OCI-LY7 (cell line): ENCODE results near the gene CHODL. TPM values are rescaled to one million over a fixed set of nuclear protein-coding genes. Genes with fewer than 3 reads are reported as not detected.

Source experiments
- BruUV-seq: library from RNA; stranded (reverse); fragments of 400-500 nt; replicated peaks from 2 replicates; lab custom pipeline; 2021; lab: Mats Ljungman, UMichigan
- CTCF ChIA-PET: fragments of 300-600 bp; sonication (Branson Sonifier 250); formaldehyde crosslinking; loops from one replicate; lab custom pipeline; 2022; ENCODE audit warnings: antibody characterized with exemption; ENCODE audit not compliant: unreplicated experiment; lab: Charles Lee
- POLR2A ChIA-PET: fragments of 300-600 bp; sonication (Branson Sonifier 250); formaldehyde crosslinking; loops from one replicate; lab custom pipeline; 2022; ENCODE audit warnings: antibody characterized with exemption; lab: Charles Lee
- DNase-seq: peaks from one replicate; pipeline ENCODE4 v3.0.0-alpha.2; 2015; ENCODE audit warnings: low spot score
- H2AFZ ChIP-seq: fragments of 200-600 bp; sonication (generic), shearing (Covaris generic); 2 replicates; pipeline ENCODE4 v1.6.1; 2014; ENCODE audit warnings: mild to moderate bottlenecking, antibody characterized with exemption, low read length, moderate library complexity
- H3K27ac ChIP-seq: fragments of 200-600 bp; sonication (generic); 2 replicates; pipeline ENCODE4 v1.5.1; 2014; ENCODE audit warnings: mixed run types, low read depth, mild to moderate bottlenecking, moderate library complexity, low read length, inconsistent platforms; ENCODE audit not compliant: poor library complexity, severe bottlenecking
- H3K36me3 ChIP-seq: fragments of 200-600 bp; sonication (generic); 2 replicates; pipeline ENCODE4 v1.6.1; 2014; ENCODE audit warnings: mild to moderate bottlenecking, antibody characterized with exemption, low read length, moderate library complexity, mixed read lengths; ENCODE audit not compliant: insufficient read depth
- H3K4me1 ChIP-seq: fragments of 200-600 bp; sonication (generic); 2 replicates; pipeline ENCODE4 v1.5.1; 2014; ENCODE audit warnings: mild to moderate bottlenecking, low read length; ENCODE audit not compliant: insufficient read depth, poor library complexity, severe bottlenecking
- H3K4me2 ChIP-seq: fragments of 200-600 bp; sonication (generic); 2 replicates; pipeline ENCODE4 v1.6.1; 2014; ENCODE audit warnings: mild to moderate bottlenecking, low read length
- H3K4me3 ChIP-seq: fragments of 200-600 bp; sonication (generic); 2 replicates; pipeline ENCODE4 v1.5.1; 2014; ENCODE audit warnings: mild to moderate bottlenecking, low read depth, low read length; ENCODE audit not compliant: poor library complexity, severe bottlenecking
- H3K79me2 ChIP-seq: fragments of 200-600 bp; sonication (generic); 2 replicates; pipeline ENCODE4 v1.6.1; 2016; ENCODE audit warnings: low read depth, mild to moderate bottlenecking, low read length, moderate library complexity, mixed read lengths; ENCODE audit not compliant: insufficient read depth
- H3K9me2 ChIP-seq: fragments of 200-600 bp; sonication (generic); 2 replicates; pipeline ENCODE4 v1.6.1; 2016; ENCODE audit warnings: mild to moderate bottlenecking, low read length, mixed read lengths; ENCODE audit not compliant: insufficient read depth
- H3K9me3 ChIP-seq: fragments of 200-600 bp; sonication (generic); 2 replicates; pipeline ENCODE4 v1.6.1; 2014; ENCODE audit warnings: mild to moderate bottlenecking, mixed run types, low read length, mixed read lengths
- H4K20me1 ChIP-seq: fragments of 200-600 bp; sonication (generic); 2 replicates; pipeline ENCODE4 v1.6.1; 2014; ENCODE audit warnings: mild to moderate bottlenecking, antibody characterized with exemption, low read length, moderate library complexity, mixed read lengths; ENCODE audit not compliant: insufficient read depth
- EZH2phosphoT487 ChIP-seq: fragments of 200-600 bp; sonication (generic); IDR thresholded peaks from 2 replicates; pipeline ENCODE4 v1.6.1; 2018; ENCODE audit warnings: low read depth, borderline replicate concordance, mild to moderate bottlenecking, mixed run types, antibody characterized with exemption, low read length, moderate library complexity, mixed read lengths
- intact Hi-C: fragments of 100-400 bp; cut with micrococcal nuclease; formaldehyde crosslinking; loops from one replicate; pipeline ENCODE4 v1.10.0; 2022; ENCODE audit not compliant: unreplicated experiment
- total RNA-seq, 2 experiments: library from RNA; depleted of rRNA in 1 of 2; stranded (reverse); fragments of >200 nt in 1 of 2; shearing (Covaris generic) in 1 of 2; gene quantifications; 2 replicates each; pipeline ENCODE4 v1.2.3, GENCODE V29; 2014 to 2022
- TF ChIP-seq, protein P1 (sequence below): fragments of 200-600 bp; sonication (generic); conservative IDR thresholded peaks from 2 replicates; pipeline ENCODE4 v1.5.1; 2014; ENCODE audit warnings: mild to moderate bottlenecking, antibody characterized with exemption, low read length, moderate library complexity, mixed read lengths

The CHODL gene
- total RNA-seq, 2 experiments from 2014 or later, result not detected

GRCh38 chr21:18253799-18254198 is 9.2 kb downstream of the CHODL start:
- Histone ChIP-seq H3K4me3 (no peak overlapping the region), H3K9me3 (no peaks in the 10 kb centered on the region), H4K20me1 (no peaks in the 10 kb centered on the region), H3K9me2 (no peaks in the 10 kb centered on the region), H3K79me2 (no peaks in the 10 kb centered on the region), H3K36me3 (no peaks in the 10 kb centered on the region), H3K27ac (no peak overlapping the region), H3K4me2 (no peak overlapping the region), H3K4me1 (no peaks in the 10 kb centered on the region), H2AFZ (no peak overlapping the region)
- no TSS peak for BruUV-seq
- intact Hi-C loops, result no loop called here
- DNase-seq, result no peak
- no peak for TF ChIP-seq EZH2phosphoT487
- TF ChIP-seq, protein P1, sequence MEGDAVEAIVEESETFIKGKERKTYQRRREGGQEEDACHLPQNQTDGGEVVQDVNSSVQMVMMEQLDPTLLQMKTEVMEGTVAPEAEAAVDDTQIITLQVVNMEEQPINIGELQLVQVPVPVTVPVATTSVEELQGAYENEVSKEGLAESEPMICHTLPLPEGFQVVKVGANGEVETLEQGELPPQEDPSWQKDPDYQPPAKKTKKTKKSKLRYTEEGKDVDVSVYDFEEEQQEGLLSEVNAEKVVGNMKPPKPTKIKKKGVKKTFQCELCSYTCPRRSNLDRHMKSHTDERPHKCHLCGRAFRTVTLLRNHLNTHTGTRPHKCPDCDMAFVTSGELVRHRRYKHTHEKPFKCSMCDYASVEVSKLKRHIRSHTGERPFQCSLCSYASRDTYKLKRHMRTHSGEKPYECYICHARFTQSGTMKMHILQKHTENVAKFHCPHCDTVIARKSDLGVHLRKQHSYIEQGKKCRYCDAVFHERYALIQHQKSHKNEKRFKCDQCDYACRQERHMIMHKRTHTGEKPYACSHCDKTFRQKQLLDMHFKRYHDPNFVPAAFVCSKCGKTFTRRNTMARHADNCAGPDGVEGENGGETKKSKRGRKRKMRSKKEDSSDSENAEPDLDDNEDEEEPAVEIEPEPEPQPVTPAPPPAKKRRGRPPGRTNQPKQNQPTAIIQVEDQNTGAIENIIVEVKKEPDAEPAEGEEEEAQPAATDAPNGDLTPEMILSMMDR, result no peak
- ChIA-PET CTCF (no interaction called here), POLR2A (no interaction called here)

DNA sequence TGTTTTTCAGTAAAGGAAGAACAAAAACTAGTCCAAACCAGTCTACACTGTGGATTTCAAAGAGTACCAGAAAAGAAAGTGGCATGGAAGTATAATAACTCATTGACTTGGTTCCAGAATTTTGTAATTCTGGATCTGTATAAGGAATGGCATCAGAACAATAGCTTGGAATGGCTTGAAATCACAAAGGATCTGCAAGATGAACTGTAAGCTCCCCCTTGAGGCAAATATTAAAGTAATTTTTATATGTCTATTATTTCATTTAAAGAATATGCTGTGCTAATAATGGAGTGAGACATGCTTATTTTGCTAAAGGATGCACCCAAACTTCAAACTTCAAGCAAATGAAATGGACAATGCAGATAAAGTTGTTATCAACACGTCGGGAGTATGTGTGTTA is 21.3 kb downstream of the CHODL start:
- Histone ChIP-seq H4K20me1 (no peaks in the 10 kb centered on the region), H3K27ac (no peak overlapping the region), H3K36me3 (no peaks in the 10 kb centered on the region), H3K9me2 (no peaks in the 10 kb centered on the region), H3K4me3 (no peak overlapping the region), H3K79me2 (no peaks in the 10 kb centered on the region), H3K4me2 (no peak overlapping the region), H3K9me3 (no peaks in the 10 kb centered on the region), H3K4me1 (no peaks in the 10 kb centered on the region), H2AFZ (no peak overlapping the region)
- no TSS peak for BruUV-seq
- TF ChIP-seq EZH2phosphoT487, result no peak
- TF ChIP-seq, protein P1, result 0 out of 2 replicates have a peak, but pooled peaks have one; percentile 10
- POLR2A ChIA-PET, result no interaction called here
- intact Hi-C loops, result no loop called here
- CTCF ChIA-PET, result no interaction called here
- no peak for DNase-seq

DNA sequence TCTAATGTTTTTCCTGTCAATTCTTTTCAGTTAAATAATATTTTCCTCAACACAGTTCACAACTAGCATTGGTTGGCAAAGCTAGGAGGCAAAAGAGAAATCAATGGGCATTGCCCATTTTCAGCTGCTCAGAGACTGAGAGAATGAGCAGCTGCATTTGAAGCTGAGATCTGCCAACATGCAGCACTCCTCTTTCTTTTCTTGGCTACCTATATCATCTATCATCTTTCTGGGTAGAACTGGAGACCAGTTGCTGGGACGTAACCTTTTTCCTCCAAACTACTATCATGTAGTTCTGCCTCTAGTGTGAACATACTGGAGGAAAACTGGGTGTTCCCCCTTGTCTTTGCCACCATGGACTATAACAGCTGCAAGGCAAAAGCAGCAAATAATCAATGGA is 22.9 kb downstream of the CHODL start:
- POLR2A ChIA-PET, result no interaction called here
- Histone ChIP-seq H3K9me3 (no peaks in the 10 kb centered on the region), H2AFZ (no peak overlapping the region), H3K4me2 (no peak overlapping the region), H4K20me1 (no peaks in the 10 kb centered on the region), H3K79me2 (no peaks in the 10 kb centered on the region), H3K9me2 (no peaks in the 10 kb centered on the region), H3K36me3 (no peaks in the 10 kb centered on the region), H3K4me1 (no peaks in the 10 kb centered on the region), H3K27ac (no peak overlapping the region), H3K4me3 (no peak overlapping the region)
- TF ChIP-seq, protein P1, result no peak
- DNase-seq, result no peak
- intact Hi-C loops, result no loop called here
- CTCF ChIA-PET, result no interaction called here
- BruUV-seq, result no TSS peak
